Stomach (tissue), 9 donors: Measurements from ENCODE around the gene ZNF296. TPM values are rescaled to one million over a fixed set of nuclear protein-coding genes. Genes with fewer than 3 reads are reported as not detected.

Source experiments
- DNase-seq, 2 donors: peaks; one replicate each; pipeline versions ENCODE4 v3.0.0 to v3.0.0-alpha.2; 2013 to 2019
- H3K27ac ChIP-seq, 5 donors: fragments of 200-600 bp in 4 of 5; sonication (generic) in 4 of 5; one replicate each; pipeline ENCODE4 v1.5.1; 2013 to 2019; ENCODE audit warnings: mild to moderate bottlenecking in 1 of 5, moderate library complexity in 1 of 5
- H3K27me3 ChIP-seq, 3 donors: fragments of 200-600 bp; sonication (generic); one replicate each; pipeline ENCODE4 v1.5.1; 2017 to 2019; ENCODE audit warnings: mixed run types in 1 of 3
- H3K36me3 ChIP-seq, 4 donors: fragments of 200-600 bp; sonication (generic); 1 replicate in 3 of 4; 2 replicates in 1 of 4; pipeline ENCODE4 v1.5.1; 2016 to 2019
- H3K4me1 ChIP-seq, 4 donors: fragments of 200-600 bp; sonication (generic); one replicate each; pipeline ENCODE4 v1.5.1; 2016 to 2019
- H3K4me3 ChIP-seq, 4 donors: fragments of 200-600 bp; sonication (generic) in 3 of 4; one replicate each; pipeline ENCODE4 v1.5.1; 2016 to 2019; ENCODE audit warnings: mild to moderate bottlenecking in 1 of 4
- H3K9me3 ChIP-seq, 4 donors: fragments of 200-600 bp; sonication (generic); one replicate each; pipeline ENCODE4 v1.5.1; 2016 to 2019
- CTCF ChIP-seq, 7 experiments: fragments of 450-650 bp in 4 of 7; fragments of 200-600 bp in 3 of 7; sonication (generic) in 3 of 7; IDR thresholded peaks; one replicate each; pipeline ENCODE4 v1.5.1; 2016 to 2019; ENCODE audit warnings: antibody characterized with exemption in 7 of 7, control low read depth in 2 of 7, mild to moderate bottlenecking in 1 of 7
- EP300 ChIP-seq: sonication (generic); formaldehyde crosslinking; IDR thresholded peaks from one replicate; pipeline ENCODE4 v1.6.1; 2017; ENCODE audit warnings: antibody characterized with exemption
- POLR2A ChIP-seq, 4 donors: fragments of 450-650 bp; IDR thresholded peaks; one replicate each; pipeline ENCODE4 v1.6.1; 2016; ENCODE audit warnings: antibody characterized with exemption in 4 of 4, control low read depth in 2 of 4, mild to moderate bottlenecking in 1 of 4, moderate library complexity in 1 of 4
- POLR2AphosphoS5 ChIP-seq, 3 donors: sonication (generic); formaldehyde crosslinking; IDR thresholded peaks; one replicate each; pipeline ENCODE4 v1.6.1; 2016; ENCODE audit warnings: antibody characterized with exemption in 3 of 3
- WGBS, 5 donors: extraction: QIAGEN DNeasy Blood & Tissue Kit in 3 of 5; methylation state at CpG; one replicate each; pipeline versions ENCODE4 v1.1.5 to v1.1.7; 2013 to 2018; 5-methylcytosine and 5-hydroxymethylcytosine counted together
- intact Hi-C: fragments of 100-400 bp; cut with DNase I; formaldehyde crosslinking; loops from one replicate; pipeline ENCODE4 v1.15.1; 2023; ENCODE audit warnings: low total_unique reads
- polyA plus RNA-seq, 3 donors: library from polyadenylated mRNA; stranded (reverse); fragments of 200-250 nt; gene quantifications; one replicate each; pipeline ENCODE4 v1.2.3, GENCODE V29; 2013
- total RNA-seq, 5 donors: library from RNA; depleted of rRNA; stranded (reverse); fragments of >200 nt; gene quantifications; one replicate each; pipeline versions ENCODE4 v1.1.0 to v1.2.3, GENCODE V29; 2014 to 2016
- donor health status: healthy with polysubstance abuse.
- donor health status: Bipolar disorder and iron deficiency.
- donor health status: healthy.

Gene ZNF296
- total and polyA plus RNA-seq, 8 donors: 0.45 to 13.4 (median 5.0) TPM; not detected in 1

- DNase-seq: no peak
- no peak for TF ChIP-seq CTCF (IDR thresholded peaks at IDR 0.05)
- no peak for TF ChIP-seq EP300
- intact Hi-C loops: no loop called here
- 90 to 100% (median 95%) methylated on average over 3 to 4 of the region's 4 CpGs for WGBS, 5 donors
- H3K4me3 ChIP-seq: no peak overlapping the region
- peaks cover 0 to 10% (median 3%) of the 10 kb centered on the region in 4 donors for H3K4me1 ChIP-seq
- H3K36me3 ChIP-seq: peaks cover 90 to 100% (median 99%) of the 10 kb centered on the region in 4 donors
- no peaks in the 10 kb centered on the region for H3K9me3 ChIP-seq
- no peaks in the 10 kb centered on the region for H3K27me3 ChIP-seq
- no peak overlapping the region for H3K27ac ChIP-seq
Measured at GRCh38 chr19:45061965-45062364, 14.3 kb downstream of the ZNF296 start.

- WGBS, 5 donors: 43 to 54% (median 51%) methylated on average over 16 of the region's 16 CpGs
- intact Hi-C loops: no loop called here
- H3K4me3 ChIP-seq: no peak overlapping the region
- no peaks in the 10 kb centered on the region for H3K27me3 ChIP-seq
- H3K4me1 ChIP-seq: peaks cover 0 to 11% (median 3%) of the 10 kb centered on the region in 4 donors
- no peak overlapping the region for H3K27ac ChIP-seq
- peaks cover 92 to 100% (median 100%) of the 10 kb centered on the region in 4 donors for H3K36me3 ChIP-seq
- TF ChIP-seq CTCF (IDR thresholded peaks at IDR 0.05) (peak in 6 of 7 experiments; percentile 14 to 97 (median 87)), POLR2AphosphoS5 (IDR thresholded peaks at IDR 0.05) (peak in 1 of 3 donors; percentile 43), POLR2A (IDR thresholded peaks at IDR 0.05) (no peak), EP300 (no peak)
- no peaks in the 10 kb centered on the region for H3K9me3 ChIP-seq
- peak; percentile 89 to 91 for DNase-seq
Measured at GRCh38 chr19:45059258-45059965, 16.9 kb downstream of the ZNF296 start.

GRCh38 chr19:45058622-45059159 lies 17.6 kb downstream of the ZNF296 start:
- Histone ChIP-seq H3K27me3 (no peaks in the 10 kb centered on the region), H3K4me1 (peaks cover 0 to 18% (median 9%) of the 10 kb centered on the region in 4 donors), H3K27ac (no peak overlapping the region), H3K36me3 (peaks cover 92 to 100% (median 100%) of the 10 kb centered on the region in 4 donors), H3K4me3 (no peak overlapping the region), H3K9me3 (no peaks in the 10 kb centered on the region)
- 69 to 86% (median 79%) methylated on average over 12 to 14 of the region's 14 CpGs for WGBS, 5 donors
- no peak for TF ChIP-seq POLR2AphosphoS5 (IDR thresholded peaks at IDR 0.05)
- TF ChIP-seq EP300: no peak
- TF ChIP-seq CTCF (IDR thresholded peaks at IDR 0.05): no peak
- no peak for TF ChIP-seq POLR2A (IDR thresholded peaks at IDR 0.05)
- DNase-seq: no peak
- intact Hi-C loops: no loop called here

GRCh38 chr19:45057444-45057843 lies 18.8 kb downstream of the ZNF296 start:
- H3K27me3 ChIP-seq: no peaks in the 10 kb centered on the region
- WGBS, 5 donors: 86 to 93% (median 91%) methylated on average over 9 of the region's 9 CpGs
- no peak for TF ChIP-seq POLR2AphosphoS5 (IDR thresholded peaks at IDR 0.05)
- no peak for TF ChIP-seq CTCF (IDR thresholded peaks at IDR 0.05)
- no peak for TF ChIP-seq EP300
- TF ChIP-seq POLR2A (IDR thresholded peaks at IDR 0.05): no peak
- H3K4me1 ChIP-seq: peaks cover 6 to 31% (median 21%) of the 10 kb centered on the region in 4 donors
- H3K4me3 ChIP-seq: no peak overlapping the region
- H3K27ac ChIP-seq: peak overlapping the region in 1 of 5 donors; percentile 1
- no peaks in the 10 kb centered on the region for H3K9me3 ChIP-seq
- no peak for DNase-seq
- H3K36me3 ChIP-seq: peaks cover 95 to 100% (median 100%) of the 10 kb centered on the region in 4 donors
- intact Hi-C loops: no loop called here
